Tibial nerve (tissue), 4 donors: Measurements from ENCODE around the gene CCNO. TPM values are rescaled to one million over a fixed set of nuclear protein-coding genes. Genes with fewer than 3 reads are reported as not detected.

ENCODE experiments used
- DNase-seq, 2 donors: peaks; one replicate each; pipeline ENCODE4 v3.0.0-alpha.2; 2019; ENCODE audit warnings: low spot score in 2 of 2
- H3K27ac ChIP-seq, 4 donors: fragments of 200-600 bp; sonication (generic) in 3 of 4; one replicate each; pipeline ENCODE4 v1.5.1; 2017 to 2019; ENCODE audit warnings: mild to moderate bottlenecking in 1 of 4
- H3K27me3 ChIP-seq, 2 donors: fragments of 200-600 bp; sonication (generic) in 1 of 2; one replicate each; pipeline versions ENCODE4 v1.5.1 to v1.6.0; 2017 to 2019
- H3K36me3 ChIP-seq, 3 donors: fragments of 200-600 bp; sonication (generic); one replicate each; pipeline ENCODE4 v1.5.1; 2018 to 2019
- H3K4me1 ChIP-seq, 4 donors: fragments of 200-600 bp; sonication (generic) in 3 of 4; one replicate each; pipeline ENCODE4 v1.5.1; 2017 to 2019
- H3K4me3 ChIP-seq, 4 donors: fragments of 200-600 bp; sonication (generic) in 3 of 4; one replicate each; pipeline ENCODE4 v1.5.1; 2017 to 2019; ENCODE audit warnings: mild to moderate bottlenecking in 1 of 4, moderate library complexity in 1 of 4
- H3K9me3 ChIP-seq, 4 donors: fragments of 200-600 bp; sonication (generic) in 3 of 4; one replicate each; pipeline ENCODE4 v1.5.1; 2017 to 2019
- EP300 ChIP-seq, 2 donors: sonication (generic); formaldehyde crosslinking; IDR thresholded peaks; one replicate each; pipeline ENCODE4 v1.6.1; 2017; ENCODE audit warnings: antibody characterized with exemption in 2 of 2, mild to moderate bottlenecking in 1 of 2
- POLR2A ChIP-seq, 2 donors: fragments of 450-650 bp; IDR thresholded peaks; one replicate each; pipeline ENCODE4 v1.6.1; 2017; ENCODE audit warnings: antibody characterized with exemption in 2 of 2, mild to moderate bottlenecking in 2 of 2, moderate library complexity in 2 of 2
- WGBS, 2 donors: methylation state at CpG; one replicate each; pipeline ENCODE4 v1.1.5; 2018; 5-methylcytosine and 5-hydroxymethylcytosine counted together
- total RNA-seq, 4 donors: library from RNA; depleted of rRNA; stranded (reverse); fragments of >200 nt; gene quantifications; one replicate each; pipeline ENCODE4 v1.1.0, GENCODE V29; 2016
- TF ChIP-seq, protein P1 (sequence below), 5 experiments: fragments of 200-600 bp in 3 of 5; fragments of 450-650 bp in 2 of 5; sonication (generic) in 3 of 5; IDR thresholded peaks; one replicate each; pipeline ENCODE4 v1.5.1; 2016 to 2019; ENCODE audit warnings: antibody characterized with exemption in 5 of 5, mild to moderate bottlenecking in 3 of 5, moderate library complexity in 2 of 5

The CCNO gene
- total RNA-seq, 4 donors from 2014 or later = 0.30 to 0.87 TPM; not detected in 2

DNA sequence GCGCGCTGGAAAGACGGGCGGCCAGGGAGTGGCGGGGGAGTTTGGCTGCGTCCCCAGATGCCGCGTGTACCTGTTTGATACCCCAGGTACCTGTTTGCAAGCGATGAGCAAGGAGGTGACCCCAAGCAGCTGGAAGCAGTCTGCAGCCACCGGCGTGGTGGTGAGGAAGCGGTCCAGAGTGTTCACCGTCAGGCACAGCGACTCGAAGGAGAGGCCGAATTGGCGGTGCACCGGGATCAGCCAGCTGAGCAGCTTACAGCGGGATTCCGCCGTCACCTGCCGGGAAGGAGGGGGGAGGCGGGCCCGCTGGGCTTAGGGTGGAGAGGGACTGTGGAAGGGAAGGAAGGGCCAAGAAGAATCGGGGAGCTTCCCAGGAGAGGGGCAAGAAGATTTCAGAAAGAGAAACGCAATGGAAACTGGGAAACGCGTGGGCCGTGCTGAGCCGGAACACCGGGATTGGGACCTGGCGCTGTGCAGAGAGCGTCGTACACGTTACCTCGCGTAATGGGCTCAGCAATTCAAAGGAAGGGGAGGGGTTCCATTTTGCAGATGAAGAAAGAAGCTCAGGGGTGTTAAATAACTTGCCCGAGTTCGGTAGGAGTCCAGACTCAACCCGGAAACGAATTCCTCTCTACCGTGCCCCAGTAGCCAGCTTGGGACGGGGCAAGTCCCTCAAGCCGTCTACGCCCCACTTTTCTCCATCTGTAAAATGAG lies 980 bp downstream of the CCNO start:
- DNase-seq = no peak
- Histone ChIP-seq H3K27me3 (peaks cover 0 to 95% of the 10 kb centered on the region in 2 donors), H3K4me3 (peak overlapping the region; percentile 38 to 67 (median 58)), H3K36me3 (no peaks in the 10 kb centered on the region), H3K27ac (no peak overlapping the region), H3K4me1 (peaks cover 0 to 44% (median 29%) of the 10 kb centered on the region in 4 donors), H3K9me3 (no peaks in the 10 kb centered on the region)
- TF ChIP-seq EP300 (IDR thresholded peaks at IDR 0.05) (no peak), POLR2A (IDR thresholded peaks at IDR 0.05) (no peak)
- 1 to 2% methylated on average over 45 of the region's 45 CpGs for WGBS, 2 donors

GRCh38 chr5:55231919-55232270 lies 1.5 kb downstream of the CCNO start:
- Histone ChIP-seq H3K4me3 (peak overlapping the region in 3 of 4 donors; percentile 51 to 67 (median 64)), H3K27me3 (peaks cover 0 to 95% of the 10 kb centered on the region in 2 donors), H3K27ac (no peak overlapping the region), H3K4me1 (peaks cover 0 to 49% (median 34%) of the 10 kb centered on the region in 4 donors), H3K36me3 (no peaks in the 10 kb centered on the region), H3K9me3 (no peaks in the 10 kb centered on the region)
- 3% methylated on average over 9 to 11 of the region's 11 CpGs for WGBS, 2 donors
- no peak for DNase-seq
- peak in 1 of 2 donors; percentile 76 for TF ChIP-seq EP300 (IDR thresholded peaks at IDR 0.05)
- TF ChIP-seq, protein P1, sequence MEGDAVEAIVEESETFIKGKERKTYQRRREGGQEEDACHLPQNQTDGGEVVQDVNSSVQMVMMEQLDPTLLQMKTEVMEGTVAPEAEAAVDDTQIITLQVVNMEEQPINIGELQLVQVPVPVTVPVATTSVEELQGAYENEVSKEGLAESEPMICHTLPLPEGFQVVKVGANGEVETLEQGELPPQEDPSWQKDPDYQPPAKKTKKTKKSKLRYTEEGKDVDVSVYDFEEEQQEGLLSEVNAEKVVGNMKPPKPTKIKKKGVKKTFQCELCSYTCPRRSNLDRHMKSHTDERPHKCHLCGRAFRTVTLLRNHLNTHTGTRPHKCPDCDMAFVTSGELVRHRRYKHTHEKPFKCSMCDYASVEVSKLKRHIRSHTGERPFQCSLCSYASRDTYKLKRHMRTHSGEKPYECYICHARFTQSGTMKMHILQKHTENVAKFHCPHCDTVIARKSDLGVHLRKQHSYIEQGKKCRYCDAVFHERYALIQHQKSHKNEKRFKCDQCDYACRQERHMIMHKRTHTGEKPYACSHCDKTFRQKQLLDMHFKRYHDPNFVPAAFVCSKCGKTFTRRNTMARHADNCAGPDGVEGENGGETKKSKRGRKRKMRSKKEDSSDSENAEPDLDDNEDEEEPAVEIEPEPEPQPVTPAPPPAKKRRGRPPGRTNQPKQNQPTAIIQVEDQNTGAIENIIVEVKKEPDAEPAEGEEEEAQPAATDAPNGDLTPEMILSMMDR (IDR thresholded peaks at IDR 0.05) = no peak

DNA sequence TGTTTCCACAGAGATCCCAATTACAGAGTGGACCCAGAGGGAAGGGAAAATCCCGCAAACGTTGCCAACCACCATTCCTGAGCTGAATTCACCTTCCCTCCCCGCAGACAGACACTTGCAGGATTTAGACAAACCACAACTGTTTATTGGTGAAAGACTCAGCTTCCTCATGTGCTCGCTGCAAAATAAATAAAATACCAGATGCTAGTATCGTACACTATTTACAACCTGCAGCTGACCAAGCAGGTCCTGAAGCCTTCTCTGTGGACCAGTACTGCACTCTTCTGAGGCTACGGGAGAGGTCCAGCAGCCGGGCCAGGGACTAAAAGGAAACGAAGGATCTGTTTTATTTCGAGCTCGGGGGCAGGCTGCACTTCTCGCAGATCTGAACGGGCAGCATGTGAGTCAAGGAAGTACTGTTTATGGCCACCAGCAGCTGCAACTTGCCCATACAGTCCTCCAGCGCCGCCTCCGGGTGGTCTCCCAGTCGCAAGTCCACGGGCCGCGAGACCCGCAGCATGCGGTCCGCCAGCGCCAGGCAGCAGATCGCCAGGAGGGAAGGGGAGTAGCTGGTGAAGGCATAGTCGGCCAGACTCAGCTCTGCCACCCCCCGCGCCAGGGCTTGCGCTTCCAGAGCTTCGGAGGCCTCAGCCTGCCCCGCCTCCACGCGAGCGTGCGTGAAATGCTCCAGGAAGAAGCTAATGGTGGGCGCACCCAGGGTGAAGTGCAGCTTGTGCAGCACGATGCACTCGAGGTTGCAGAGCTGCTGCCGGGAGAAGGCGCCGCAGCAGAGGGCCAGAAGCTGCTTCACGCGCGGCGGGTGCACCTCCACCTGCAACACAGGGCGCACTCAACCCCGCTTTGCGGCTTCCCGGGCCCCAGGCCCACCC lies 2.1 kb downstream of the CCNO start:
- peaks cover 0 to 55% (median 39%) of the 10 kb centered on the region in 4 donors for H3K4me1 ChIP-seq
- peaks cover 0 to 95% of the 10 kb centered on the region in 2 donors for H3K27me3 ChIP-seq

DNA sequence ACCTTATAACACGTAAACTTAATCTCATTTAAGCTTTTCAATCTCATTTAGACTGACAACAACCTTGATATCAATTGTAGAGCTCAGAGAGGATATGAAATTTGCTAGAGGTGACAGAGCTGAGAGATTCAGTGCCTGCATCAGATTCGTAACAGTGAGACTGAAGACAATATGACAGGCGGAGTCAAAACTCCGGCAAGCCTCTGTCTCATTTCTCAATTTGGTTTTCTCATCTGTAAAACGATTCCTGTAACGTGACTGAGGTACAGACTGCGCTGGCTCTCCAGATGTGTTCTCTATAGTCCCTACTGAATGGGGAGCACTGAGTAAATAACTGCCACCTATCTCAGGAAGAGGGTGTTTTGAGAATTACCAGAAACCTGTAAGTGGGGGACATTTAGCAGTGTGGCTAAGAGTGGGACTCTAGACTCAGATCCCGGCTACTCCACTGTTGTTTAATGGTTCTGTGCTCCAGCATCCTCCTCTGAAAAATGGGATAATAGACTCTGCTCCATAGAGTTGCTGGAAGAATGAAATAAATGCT lies 3.2 kb downstream of the CCNO start:
- Histone ChIP-seq H3K4me1 (peaks cover 0 to 58% (median 39%) of the 10 kb centered on the region in 4 donors), H3K27me3 (peaks cover 0 to 95% of the 10 kb centered on the region in 2 donors), H3K36me3 (no peaks in the 10 kb centered on the region), H3K4me3 (no peak overlapping the region), H3K27ac (no peak overlapping the region), H3K9me3 (no peaks in the 10 kb centered on the region)
- 30 to 36% methylated on average over 8 of the region's 8 CpGs for WGBS, 2 donors
- TF ChIP-seq POLR2A (IDR thresholded peaks at IDR 0.05) (no peak), EP300 (IDR thresholded peaks at IDR 0.05) (no peak)
- TF ChIP-seq, protein P1 (IDR thresholded peaks at IDR 0.05) = no peak
- DNase-seq = no peak

More for the DNA sequence above, 2.1 kb downstream of the CCNO start:
- WGBS, 2 donors = 2 to 8% methylated on average over 13 to 37 of the region's 48 CpGs
- Histone ChIP-seq H3K4me3 (peak overlapping the region in 3 of 4 donors; percentile 33 to 64 (median 51)), H3K36me3 (no peaks in the 10 kb centered on the region), H3K9me3 (no peaks in the 10 kb centered on the region), H3K27ac (no peak overlapping the region)
- TF ChIP-seq, protein P1 (IDR thresholded peaks at IDR 0.05) = no peak
- TF ChIP-seq POLR2A (IDR thresholded peaks at IDR 0.05) = no peak
- TF ChIP-seq EP300 (IDR thresholded peaks at IDR 0.05) = no peak
- no peak for DNase-seq

DNA sequence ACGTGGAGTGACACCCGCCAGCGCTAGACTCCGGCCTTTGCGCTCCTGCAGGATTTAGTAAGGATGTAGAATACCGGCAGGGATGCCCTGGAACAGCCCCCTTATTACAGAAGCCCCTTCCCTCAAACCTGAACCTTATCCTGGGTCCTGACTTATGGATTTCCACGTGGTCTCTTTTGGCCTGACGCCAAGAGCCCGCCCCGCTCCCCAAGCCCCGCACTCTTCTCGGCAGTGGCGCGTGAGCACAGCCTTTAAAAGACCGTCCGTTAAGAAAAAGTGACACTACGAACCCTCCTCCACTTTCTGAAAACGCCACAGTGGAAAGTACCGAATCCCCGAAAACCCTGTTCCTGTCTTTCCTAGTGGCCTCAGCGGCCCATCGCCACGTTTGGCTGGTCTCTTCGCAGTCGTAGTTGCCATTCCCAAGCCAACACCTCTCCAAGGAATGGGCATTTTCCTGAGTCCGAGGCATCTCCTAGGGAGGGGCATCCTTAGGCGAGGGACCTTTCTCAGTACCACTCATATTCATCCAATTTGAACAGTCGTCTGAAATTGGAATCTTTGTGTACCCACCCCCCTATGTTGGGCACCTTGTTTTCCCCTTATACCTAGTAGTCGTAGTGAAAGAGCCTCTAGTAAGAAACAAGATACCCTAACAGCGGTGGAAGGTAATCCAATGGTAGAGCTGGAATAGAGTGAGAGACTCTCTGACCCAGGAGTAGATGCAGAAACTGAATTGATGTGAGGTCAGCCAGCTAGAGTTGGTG lies 5.6 kb downstream of the CCNO start:
- Histone ChIP-seq H3K4me1 (peaks cover 0 to 47% (median 33%) of the 10 kb centered on the region in 4 donors), H3K36me3 (no peaks in the 10 kb centered on the region), H3K27me3 (peaks cover 0 to 100% of the 10 kb centered on the region in 2 donors), H3K27ac (no peak overlapping the region), H3K9me3 (no peaks in the 10 kb centered on the region), H3K4me3 (peak overlapping the region; percentile 11 to 47 (median 30))
- TF ChIP-seq, protein P1 (IDR thresholded peaks at IDR 0.05) = no peak
- no peak for TF ChIP-seq EP300 (IDR thresholded peaks at IDR 0.05)
- TF ChIP-seq POLR2A (IDR thresholded peaks at IDR 0.05) = no peak
- no peak for DNase-seq
- 7 to 8% methylated on average over 30 of the region's 30 CpGs for WGBS, 2 donors
